WTC11 (cell line): ENCODE results near the gene CRYGC. TPM values are rescaled to one million over a fixed set of nuclear protein-coding genes. Genes with fewer than 3 reads are reported as not detected.
A peak's percentile ranks its signal among the peaks of the same experiment; 100 is the strongest.
"Not testable (repeated sequence)": the region's sequence is repeated elsewhere in the genome, so short reads cannot be mapped to it uniquely, and the experiment has no call there.

Experiments used
- ATAC-seq: fragments of 200-7000 bp; cut with Tn5 transposase; 2 replicates; pipeline ENCODE4 v1.10.0; 2021; ENCODE audit warnings: mild to moderate bottlenecking, moderate library complexity
- CTCF ChIA-PET: fragments of 300-600 bp; sonication (Branson Sonifier 250); formaldehyde crosslinking; loops from one replicate; lab custom pipeline; 2021; ENCODE audit warnings: antibody characterized with exemption; lab: Charles Lee
- POLR2A ChIA-PET: fragments of 350-600 bp; sonication (Branson Sonifier 250); formaldehyde crosslinking; loops from one replicate; lab custom pipeline; 2021; ENCODE audit warnings: antibody characterized with exemption; lab: Charles Lee
- DNase-seq: peaks from one replicate; pipeline ENCODE4 v3.0.0; 2021; ENCODE audit warnings: low spot score
- H3K27ac Mint-ChIP-seq: 2 replicates; pipeline ENCODE4 v1.8.0; 2021; ENCODE audit warnings: mixed read lengths
- H3K27me3 Mint-ChIP-seq: 2 replicates; pipeline ENCODE4 v1.8.0; 2021; ENCODE audit warnings: low read depth, mild to moderate bottlenecking, moderate library complexity, mixed read lengths
- H3K36me3 Mint-ChIP-seq: 2 replicates; pipeline ENCODE4 v1.8.0; 2021; ENCODE audit warnings: mixed read lengths
- H3K4me1 Mint-ChIP-seq: 2 replicates; pipeline ENCODE4 v1.8.0; 2022; ENCODE audit warnings: mixed read lengths
- H3K4me3 Mint-ChIP-seq: 2 replicates; pipeline ENCODE4 v1.8.0; 2021; ENCODE audit warnings: mild to moderate bottlenecking, moderate library complexity, mixed read lengths
- H3K9me3 Mint-ChIP-seq: 2 replicates; pipeline ENCODE4 v1.8.0; 2021; ENCODE audit warnings: mixed read lengths
- AR ChIP-seq: fragments of 250-450 bp; sonication (Bioruptor Pico); IDR thresholded peaks from 2 replicates; pipeline ENCODE4 v1.9.0; 2021; ENCODE audit warnings: mild to moderate bottlenecking
- CREB1 ChIP-seq: sonication (generic); formaldehyde crosslinking; IDR thresholded peaks from 2 replicates; pipeline ENCODE4 v1.8.0; 2023; ENCODE audit warnings: mild to moderate bottlenecking, missing genetic modification reagents
- ELF4 ChIP-seq: sonication (generic); formaldehyde crosslinking; IDR thresholded peaks from 2 replicates; pipeline ENCODE4 v1.8.1; 2022; ENCODE audit warnings: low read depth, mild to moderate bottlenecking, moderate library complexity, missing genetic modification reagents
- FOXK1 ChIP-seq: sonication (generic); formaldehyde crosslinking; IDR thresholded peaks from 2 replicates; pipeline ENCODE4 v1.8.0; 2022; ENCODE audit warnings: mild to moderate bottlenecking, moderate library complexity, missing genetic modification reagents
- GTF2I ChIP-seq: fragments of 250-450 bp; sonication (Bioruptor Pico); conservative IDR thresholded peaks from 2 replicates; pipeline ENCODE4 v1.4.0; 2021; ENCODE audit warnings: mild to moderate bottlenecking
- HMGA2 ChIP-seq: fragments of 250-450 bp; sonication (Bioruptor Pico); IDR thresholded peaks from 2 replicates; pipeline ENCODE4 v1.4.0; 2021; ENCODE audit warnings: mild to moderate bottlenecking, moderate library complexity
- KAT7 ChIP-seq: sonication (generic); formaldehyde crosslinking; IDR thresholded peaks from 2 replicates; pipeline ENCODE4 v1.8.1; 2023; ENCODE audit warnings: missing genetic modification reagents, mild to moderate bottlenecking, borderline replicate concordance
- MXD4 ChIP-seq: fragments of 250-450 bp; sonication (Bioruptor Pico); IDR thresholded peaks from 2 replicates; pipeline ENCODE4 v1.8.0; 2021; ENCODE audit warnings: mild to moderate bottlenecking, moderate library complexity, borderline replicate concordance
- SMAD3 ChIP-seq: sonication (generic); formaldehyde crosslinking; IDR thresholded peaks from 2 replicates; pipeline ENCODE4 v1.8.0; 2022; ENCODE audit warnings: missing genetic modification reagents, mild to moderate bottlenecking, borderline replicate concordance
- SOX15 ChIP-seq: fragments of 250-450 bp; sonication (Bioruptor Pico); IDR thresholded peaks from 2 replicates; pipeline ENCODE4 v1.9.0; 2021; ENCODE audit warnings: mild to moderate bottlenecking
- TCF7 ChIP-seq: sonication (generic); formaldehyde crosslinking; IDR thresholded peaks from 2 replicates; pipeline ENCODE4 v1.8.0; 2022; ENCODE audit warnings: mild to moderate bottlenecking, low read depth, missing genetic modification reagents, moderate library complexity
- TEAD1 ChIP-seq: sonication (generic); formaldehyde crosslinking; IDR thresholded peaks from 2 replicates; pipeline ENCODE4 v1.8.0; 2022; ENCODE audit warnings: mild to moderate bottlenecking, missing genetic modification reagents
- USF1 ChIP-seq: sonication (generic); formaldehyde crosslinking; IDR thresholded peaks from 2 replicates; pipeline ENCODE4 v1.8.0; 2022; ENCODE audit warnings: mild to moderate bottlenecking, missing genetic modification reagents
- ZNF138 ChIP-seq: sonication (generic); formaldehyde crosslinking; conservative IDR thresholded peaks from 2 replicates; pipeline ENCODE4 v1.8.1; 2022; ENCODE audit warnings: mild to moderate bottlenecking, moderate library complexity, missing genetic modification reagents
- ZNF232 ChIP-seq: sonication (generic); formaldehyde crosslinking; IDR thresholded peaks from 2 replicates; pipeline ENCODE4 v1.8.0; 2022; ENCODE audit warnings: mild to moderate bottlenecking, missing genetic modification reagents
- total RNA-seq: library from RNA; stranded (reverse); gene quantifications from 3 replicates; pipeline ENCODE4 v1.2.3, GENCODE V29; 2021
- TF ChIP-seq, protein P1 (sequence below): sonication (generic); formaldehyde crosslinking; IDR thresholded peaks from 2 replicates; pipeline ENCODE4 v1.8.1; 2023; ENCODE audit warnings: mild to moderate bottlenecking, missing genetic modification reagents

CRYGC gene
- total RNA-seq, 1 experiment from 2014 or later, result not detected

DNA sequence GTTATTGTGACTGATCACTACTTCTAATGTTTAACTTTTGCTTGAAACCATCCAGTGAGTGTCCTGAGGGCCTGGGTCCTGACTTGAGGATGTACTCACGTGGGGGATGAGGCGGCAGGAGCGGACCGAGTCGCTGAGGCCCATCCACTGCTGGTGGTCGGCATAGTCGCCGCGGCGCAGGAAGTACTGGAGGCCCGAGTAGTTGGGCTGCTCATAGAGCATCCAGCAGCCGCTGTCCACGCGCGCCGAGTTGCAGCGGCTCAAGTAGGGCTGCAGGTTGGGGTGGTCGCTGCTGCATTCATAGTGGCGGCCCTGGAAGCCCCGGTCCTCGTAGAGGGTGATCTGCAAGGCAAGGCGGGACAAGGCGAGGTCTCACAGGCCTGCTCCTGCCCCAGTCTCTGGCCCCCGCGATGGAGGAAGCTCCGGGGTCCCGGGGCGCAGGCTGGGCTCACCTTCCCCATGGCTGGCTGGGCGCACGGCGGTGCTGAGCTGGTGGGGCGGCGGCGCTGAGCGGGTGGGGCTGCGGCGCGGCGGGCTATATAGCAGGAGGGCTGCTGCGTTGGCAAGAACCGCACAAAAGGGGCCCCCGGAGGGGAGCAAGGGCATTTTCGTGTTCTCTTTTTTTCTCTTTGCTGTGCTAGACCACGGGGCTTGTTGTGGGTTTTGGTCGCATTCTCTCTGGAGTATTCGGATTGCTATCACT, 5.5 kb downstream of the CRYGC start, which contains the start of gene CRYGD (continued):
- TF ChIP-seq ZNF138 (CRISPR knock-in tag) (0 out of 2 replicates have a peak, but pooled peaks have one; percentile 16), FOXK1 (CRISPR knock-in tag) (peak; percentile 18; the same call in 1 of the 2 replicates)

GRCh38 chr2:208122248-208122647, 7.4 kb downstream of the CRYGC start:
- CTCF ChIA-PET, result interaction anchor here (0.5 to 1.1 kb wide), 2 partner anchors 10 to 20 kb away, joined by 3 read pairs; no protein-coding TSS in a partner anchor
- peak; percentile 98; the same call in 1 of the 2 replicates for TF ChIP-seq HMGA2 (CRISPR knock-in tag)
- no peak for TF ChIP-seq MXD4 (CRISPR knock-in tag)
- TF ChIP-seq, all 79 proteins: peak for 1
- ATAC-seq (no peak), DNase-seq (no peak)
- Mint-ChIP-seq H3K4me3 (no peak overlapping the region), H3K4me1 (peaks cover 15% of the 10 kb centered on the region), H3K9me3 (peaks cover 8% of the 10 kb centered on the region), H3K36me3 (no peaks in the 10 kb centered on the region), H3K27me3 (no peaks in the 10 kb centered on the region; the same call in 1 of the 2 replicates), H3K27ac (no peak overlapping the region)
- POLR2A ChIA-PET, result no interaction called here

GRCh38 chr2:208118918-208119317, 10.7 kb downstream of the CRYGC start:
- H3K4me1 Mint-ChIP-seq, result peaks cover 6% of the 10 kb centered on the region
- no peaks in the 10 kb centered on the region; the same call in 1 of the 2 replicates for H3K27me3 Mint-ChIP-seq
- no peak overlapping the region for H3K27ac Mint-ChIP-seq
- H3K36me3 Mint-ChIP-seq, result no peaks in the 10 kb centered on the region
- 0 out of 2 replicates have a peak, but pooled peaks cover 7% of the 10 kb centered on the region for H3K9me3 Mint-ChIP-seq
- TF ChIP-seq GTF2I (CRISPR knock-in tag) (no peak), ELF4 (no peak), TEAD1 (CRISPR knock-in tag) (no peak), CREB1 (no peak), ZNF232 (CRISPR knock-in tag) (no peak), SOX15 (CRISPR knock-in tag) (no peak), AR (no peak), TCF7 (no peak), SMAD3 (no peak), KAT7 (CRISPR knock-in tag) (no peak), USF1 (CRISPR knock-in tag) (no peak)
- TF ChIP-seq, protein P1, sequence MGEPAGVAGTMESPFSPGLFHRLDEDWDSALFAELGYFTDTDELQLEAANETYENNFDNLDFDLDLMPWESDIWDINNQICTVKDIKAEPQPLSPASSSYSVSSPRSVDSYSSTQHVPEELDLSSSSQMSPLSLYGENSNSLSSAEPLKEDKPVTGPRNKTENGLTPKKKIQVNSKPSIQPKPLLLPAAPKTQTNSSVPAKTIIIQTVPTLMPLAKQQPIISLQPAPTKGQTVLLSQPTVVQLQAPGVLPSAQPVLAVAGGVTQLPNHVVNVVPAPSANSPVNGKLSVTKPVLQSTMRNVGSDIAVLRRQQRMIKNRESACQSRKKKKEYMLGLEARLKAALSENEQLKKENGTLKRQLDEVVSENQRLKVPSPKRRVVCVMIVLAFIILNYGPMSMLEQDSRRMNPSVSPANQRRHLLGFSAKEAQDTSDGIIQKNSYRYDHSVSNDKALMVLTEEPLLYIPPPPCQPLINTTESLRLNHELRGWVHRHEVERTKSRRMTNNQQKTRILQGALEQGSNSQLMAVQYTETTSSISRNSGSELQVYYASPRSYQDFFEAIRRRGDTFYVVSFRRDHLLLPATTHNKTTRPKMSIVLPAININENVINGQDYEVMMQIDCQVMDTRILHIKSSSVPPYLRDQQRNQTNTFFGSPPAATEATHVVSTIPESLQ (CRISPR knock-in tag), result no peak
- ChIA-PET CTCF (no interaction called here), POLR2A (no interaction called here)
- H3K4me3 Mint-ChIP-seq, result no peak overlapping the region
- no peak for DNase-seq
- no peak for ATAC-seq

DNA sequence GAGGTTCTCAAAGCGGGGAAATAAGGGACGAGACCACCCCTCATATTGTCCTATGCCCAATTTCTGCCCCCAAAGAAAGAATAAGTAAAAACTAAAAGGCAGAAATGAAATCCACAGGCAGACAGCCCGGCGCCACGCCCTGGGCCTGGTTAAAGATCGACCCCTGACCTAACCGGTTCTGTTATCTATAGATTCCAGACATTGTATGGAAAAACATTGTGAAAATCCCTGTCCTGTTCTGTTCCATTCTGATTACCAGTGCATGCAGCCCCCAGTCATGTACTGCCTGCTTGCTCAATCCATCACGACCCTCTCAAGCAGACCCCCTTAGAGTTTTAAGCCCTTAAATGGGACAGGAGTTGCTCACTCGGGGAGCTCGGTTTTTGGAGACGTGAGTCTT, 12.2 kb downstream of the CRYGC start:
- H3K27ac Mint-ChIP-seq, H3K36me3 Mint-ChIP-seq, H3K27me3 Mint-ChIP-seq, H3K9me3 Mint-ChIP-seq, DNase-seq, H3K4me3 Mint-ChIP-seq, CTCF ChIA-PET, ATAC-seq, POLR2A ChIA-PET: not testable (repeated sequence)
- peaks cover 16% of the 10 kb centered on the region for H3K4me1 Mint-ChIP-seq
